GM15510 (cell line): ENCODE results near the gene THY1.

ENCODE experiments used
- POLR2A ChIP-seq: IDR thresholded peaks from 3 replicates; pipeline ENCODE4 v1.6.1; 2011; ENCODE audit warnings: borderline replicate concordance; ENCODE audit not compliant: insufficient read length; ENCODE audit errors: extremely low read depth

The THY1 gene

DNA sequence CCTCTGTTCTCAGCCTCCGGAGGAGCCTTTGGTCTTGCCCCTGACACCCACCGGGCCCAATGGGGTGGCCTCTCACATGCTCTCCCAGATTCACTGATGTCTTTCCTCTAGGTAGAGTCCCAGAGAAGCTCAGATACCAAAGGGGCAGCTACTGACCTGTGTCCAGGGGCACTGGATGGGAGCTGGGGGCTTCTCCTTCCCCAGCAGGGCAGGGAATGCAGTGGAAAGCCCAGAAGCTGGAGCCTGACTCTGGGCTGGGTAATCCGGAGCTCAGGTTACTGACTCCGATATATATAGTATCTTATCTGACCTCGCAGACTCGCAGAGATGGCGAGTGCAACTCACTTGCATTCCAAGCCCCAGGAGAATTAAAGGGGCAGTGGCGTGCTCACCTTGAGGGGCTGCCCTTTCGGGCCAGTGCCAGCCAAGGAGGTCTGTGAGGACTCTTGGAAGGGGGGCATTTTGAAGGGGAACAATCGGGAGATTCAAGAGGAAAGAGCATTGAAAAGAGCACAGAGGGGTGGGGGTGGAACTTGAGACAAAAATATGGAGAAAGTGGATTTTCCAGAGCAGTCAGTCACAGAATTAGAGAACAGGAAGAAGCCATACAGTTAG lies 44.0 kb downstream of the THY1 start:
- TF ChIP-seq POLR2A, result no peak

DNA sequence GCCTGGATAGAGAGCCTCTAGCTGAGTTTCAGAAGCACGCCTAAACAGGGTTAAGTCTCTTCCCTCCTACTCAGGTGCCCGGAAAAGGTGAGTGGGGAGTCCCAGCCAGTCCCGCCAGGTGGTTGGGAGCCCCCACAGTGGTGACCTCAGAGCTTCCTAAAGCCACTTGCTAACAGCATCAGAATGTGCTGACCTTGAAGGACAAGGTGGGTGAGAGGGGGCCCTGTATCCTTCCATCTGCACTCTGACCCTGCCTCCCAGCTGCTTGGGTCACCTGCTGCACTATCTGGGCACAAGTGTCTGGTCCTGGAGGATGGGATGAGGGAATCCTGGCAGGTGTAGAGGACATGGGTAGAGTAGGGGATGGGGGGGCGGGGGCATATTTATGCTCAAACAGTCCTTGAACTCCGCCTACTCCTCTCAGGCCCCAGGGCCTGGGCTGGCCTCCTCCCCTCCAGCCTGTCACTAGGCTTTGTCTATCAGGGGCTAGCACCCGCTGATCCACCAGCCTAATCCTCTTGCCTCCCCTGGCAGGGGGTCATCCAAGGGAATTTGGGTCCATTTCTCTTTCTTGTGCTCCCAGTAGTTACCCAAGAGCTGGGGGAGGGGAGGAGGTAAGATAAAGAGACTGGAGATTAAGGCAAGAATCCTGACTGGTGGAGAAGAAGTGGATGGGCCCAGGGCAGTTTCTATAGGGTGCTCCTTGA lies 44.9 kb downstream of the THY1 start:
- no peak for TF ChIP-seq POLR2A

DNA sequence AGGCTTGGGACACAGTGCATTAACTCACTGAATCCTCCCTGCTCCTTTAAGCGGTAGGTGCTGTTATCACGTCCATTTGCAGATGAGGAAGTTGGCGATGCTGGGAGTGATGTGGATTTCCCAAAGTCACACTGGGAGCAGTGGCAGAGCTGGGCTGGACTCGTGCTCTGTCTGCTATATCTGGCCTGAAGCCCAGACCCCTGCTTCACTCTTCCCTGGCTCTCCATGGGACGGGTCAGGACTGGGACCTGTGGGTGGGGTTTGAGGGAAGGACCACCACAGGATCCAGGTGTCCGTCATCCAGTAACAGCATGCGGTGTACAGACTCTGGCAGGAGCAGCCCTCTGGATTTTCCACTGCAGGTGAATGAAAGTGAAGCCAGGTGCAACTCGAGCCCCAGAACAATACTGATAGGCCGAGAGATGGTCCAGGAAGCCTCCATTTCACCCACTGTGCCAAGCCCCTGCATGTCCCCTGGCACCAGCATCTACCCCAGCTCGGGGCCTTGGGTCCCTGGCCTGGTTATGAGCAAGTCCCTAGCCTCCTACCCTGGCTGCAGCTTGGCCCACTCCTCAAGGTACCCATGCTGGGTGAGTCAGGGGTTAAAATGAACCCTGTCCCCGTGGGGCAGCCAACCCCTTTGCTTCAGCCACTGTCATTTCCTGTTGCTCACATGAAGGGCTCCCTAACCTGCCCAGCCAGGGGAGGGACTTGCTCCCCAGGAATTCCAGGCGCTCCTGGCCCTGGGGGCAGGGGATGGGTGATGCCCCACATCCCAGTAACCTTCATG lies 45.7 kb downstream of the THY1 start:
- no peak for TF ChIP-seq POLR2A

DNA sequence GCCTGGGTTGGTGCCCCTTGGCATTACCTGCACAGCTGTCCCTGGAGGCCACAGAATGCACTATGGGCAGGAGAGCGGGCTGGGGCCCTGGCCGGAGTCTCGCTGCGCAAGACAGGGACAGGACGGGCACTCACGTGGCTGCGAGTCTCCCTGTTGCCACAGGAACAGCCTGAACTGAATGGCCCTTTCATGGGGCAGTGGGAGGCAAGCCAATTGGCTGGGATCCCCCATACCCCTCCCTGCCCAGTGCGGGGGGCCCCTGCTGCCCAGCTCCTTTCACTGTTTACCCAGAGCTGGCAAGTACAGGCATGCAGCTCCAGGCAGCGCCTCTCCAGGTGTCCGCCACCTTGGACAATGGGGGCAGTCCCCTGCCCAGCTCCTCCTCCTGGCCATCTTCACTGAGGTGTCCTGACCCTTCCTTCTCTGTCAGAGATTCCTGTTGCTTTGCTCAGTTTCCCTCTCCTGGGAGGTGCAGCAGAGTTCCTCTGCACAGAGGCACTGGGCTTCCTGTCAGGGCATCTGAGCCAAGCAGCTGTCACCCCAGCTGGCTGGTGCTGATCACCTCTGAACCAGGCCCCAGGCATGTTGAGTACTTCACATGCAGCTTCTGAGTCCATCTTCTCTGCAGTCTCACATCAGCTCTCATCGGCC lies 46.6 kb downstream of the THY1 start:
- no peak for TF ChIP-seq POLR2A

DNA sequence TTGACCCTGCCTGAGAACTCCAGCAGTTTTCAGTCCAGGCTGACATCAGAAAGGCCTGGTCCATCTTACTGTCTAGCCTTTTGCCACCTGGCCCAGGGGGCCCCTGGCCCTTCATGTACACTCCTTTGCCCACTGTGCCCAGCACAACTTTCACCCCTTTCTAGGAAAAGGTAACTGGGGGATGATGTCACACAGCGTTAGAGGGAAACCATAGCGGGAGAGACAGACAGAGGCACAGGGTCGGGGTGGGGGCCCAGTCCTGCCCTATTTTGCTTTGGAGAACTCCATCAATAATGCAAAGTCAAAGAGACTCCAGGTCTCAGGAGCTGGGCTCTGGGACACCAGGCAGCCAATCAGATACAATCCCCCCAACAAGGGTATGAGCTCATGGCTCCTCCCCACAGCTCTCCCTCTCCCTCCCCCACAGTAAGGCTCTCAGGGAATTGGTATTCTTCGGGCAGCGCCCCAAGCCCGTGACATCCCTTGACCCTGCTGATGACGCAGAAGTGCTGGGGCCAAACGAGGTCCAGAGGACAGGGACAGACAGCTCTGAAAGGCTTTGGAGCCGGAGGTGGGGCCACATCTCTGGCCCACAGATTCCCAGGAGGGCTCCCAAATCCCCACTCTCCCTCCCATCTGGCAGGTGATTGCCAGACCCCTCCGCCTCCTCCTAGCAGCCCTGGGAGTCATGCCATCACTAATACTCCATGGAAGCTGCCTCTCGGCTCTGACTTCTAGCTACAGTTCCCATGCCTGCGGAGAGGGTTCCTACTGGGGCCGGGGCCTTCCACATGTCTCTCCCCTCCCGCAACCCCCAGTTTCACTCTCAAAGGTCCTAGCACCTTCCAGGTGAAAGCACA lies 47.4 kb downstream of the THY1 start:
- no peak for TF ChIP-seq POLR2A

DNA sequence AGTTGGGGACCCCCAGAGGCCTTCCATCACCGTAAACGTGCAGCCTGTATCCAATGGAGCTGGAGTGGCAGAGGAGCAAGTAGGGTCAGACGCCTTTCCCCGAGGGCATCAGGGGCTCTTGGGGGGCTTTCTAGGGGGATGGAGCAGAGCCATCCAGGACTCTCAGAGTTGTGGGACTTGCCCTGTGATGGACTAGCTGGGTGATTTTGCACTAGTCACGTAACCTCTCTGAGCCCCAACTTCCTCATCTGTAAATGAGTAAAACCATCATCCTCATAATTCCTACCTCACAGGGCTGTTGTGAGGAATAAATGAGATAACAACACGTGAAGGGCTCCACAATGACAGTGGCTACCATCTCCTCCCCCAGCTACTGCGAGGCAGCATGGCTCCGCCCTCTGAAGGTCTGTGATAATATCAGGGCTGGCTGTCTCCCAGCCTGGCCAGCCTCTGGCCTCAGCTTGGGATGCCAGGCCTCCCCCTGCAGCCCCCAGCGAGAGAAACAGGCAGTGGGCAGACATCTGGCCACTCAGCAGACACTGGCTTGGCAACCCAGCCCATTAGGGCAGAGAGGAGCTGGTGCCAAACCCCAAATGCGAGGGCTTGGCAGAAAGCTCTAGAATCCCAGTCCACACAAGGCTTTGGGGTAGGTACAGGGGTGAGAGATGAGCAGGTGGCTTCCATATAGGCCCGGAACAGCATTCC lies 48.2 kb downstream of the THY1 start:
- TF ChIP-seq POLR2A, result no peak

DNA sequence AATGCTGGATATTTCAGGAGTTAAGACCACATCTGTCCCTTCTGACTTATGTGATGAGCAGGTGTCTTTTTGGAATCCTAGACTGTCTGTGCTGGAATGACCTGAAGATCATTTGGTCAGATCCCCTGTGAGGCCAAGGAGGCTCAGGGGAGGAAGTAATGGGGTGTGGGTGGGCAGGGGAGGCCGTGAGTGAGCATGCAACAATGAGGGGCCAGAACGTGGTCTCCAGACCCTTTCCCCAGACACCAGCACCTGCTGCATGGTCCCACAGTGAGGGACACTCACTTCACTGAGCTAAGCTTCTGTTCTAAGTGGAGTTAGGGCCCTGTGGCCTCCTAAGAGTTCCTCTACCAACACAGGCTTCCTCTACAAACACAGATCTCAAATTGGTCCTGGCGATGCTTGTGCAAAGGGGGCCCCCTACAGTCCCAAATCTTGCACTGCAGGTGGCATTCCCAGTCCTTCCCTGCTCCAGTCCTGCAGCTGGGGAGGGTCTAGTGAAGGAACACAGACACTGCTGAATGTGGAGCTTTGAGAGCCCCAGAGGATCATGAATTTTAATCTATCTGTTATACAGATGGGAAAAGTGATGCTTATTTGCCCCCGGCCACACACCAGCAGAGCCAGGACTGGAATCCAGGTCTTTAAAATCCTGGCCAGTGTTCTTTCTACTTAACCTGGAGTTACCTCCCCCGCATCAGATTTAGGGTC lies 48.9 kb downstream of the THY1 start:
- no peak for TF ChIP-seq POLR2A

DNA sequence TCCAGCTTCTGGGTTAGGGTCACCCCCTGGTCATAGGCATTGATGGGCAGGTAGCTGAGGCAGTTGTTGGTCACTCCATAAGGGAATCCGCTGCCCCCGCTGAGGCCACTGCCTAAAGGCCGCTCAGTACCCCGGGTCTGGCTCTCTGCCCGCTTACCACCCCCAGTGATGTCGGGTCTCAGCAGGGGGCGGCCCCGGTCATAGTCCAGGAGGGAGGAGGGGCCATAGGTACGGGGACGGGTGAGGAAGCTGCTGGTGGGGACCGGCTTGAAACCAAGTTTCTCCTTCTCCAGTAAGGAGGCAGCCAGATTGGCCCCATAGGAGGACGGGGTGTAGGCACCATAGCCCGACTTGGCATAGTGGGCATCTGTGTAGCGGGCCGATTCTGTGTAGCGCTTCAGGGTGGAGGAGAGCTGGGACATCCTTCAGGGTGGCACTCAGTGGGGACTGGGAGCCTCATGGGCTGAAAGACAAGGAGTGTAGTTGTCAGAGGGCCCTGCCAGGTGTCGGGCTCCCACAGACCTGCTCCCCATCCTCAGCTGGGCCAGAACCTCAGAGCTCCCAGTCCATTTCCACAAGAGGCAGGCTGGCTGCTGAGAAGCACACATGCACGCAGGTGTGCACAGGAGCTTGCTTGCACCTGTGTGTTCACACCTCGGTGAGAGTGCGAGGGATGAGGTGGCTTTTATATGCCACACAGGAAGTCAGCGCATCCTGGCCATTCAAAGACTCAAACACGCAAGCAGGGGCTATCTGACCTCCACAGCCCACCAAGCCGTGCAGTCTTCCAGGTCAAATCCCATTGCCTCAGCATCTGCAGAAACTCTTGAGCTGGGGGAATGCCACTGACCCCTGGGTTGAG lies 49.7 kb downstream of the THY1 start:
- no peak for TF ChIP-seq POLR2A

DNA sequence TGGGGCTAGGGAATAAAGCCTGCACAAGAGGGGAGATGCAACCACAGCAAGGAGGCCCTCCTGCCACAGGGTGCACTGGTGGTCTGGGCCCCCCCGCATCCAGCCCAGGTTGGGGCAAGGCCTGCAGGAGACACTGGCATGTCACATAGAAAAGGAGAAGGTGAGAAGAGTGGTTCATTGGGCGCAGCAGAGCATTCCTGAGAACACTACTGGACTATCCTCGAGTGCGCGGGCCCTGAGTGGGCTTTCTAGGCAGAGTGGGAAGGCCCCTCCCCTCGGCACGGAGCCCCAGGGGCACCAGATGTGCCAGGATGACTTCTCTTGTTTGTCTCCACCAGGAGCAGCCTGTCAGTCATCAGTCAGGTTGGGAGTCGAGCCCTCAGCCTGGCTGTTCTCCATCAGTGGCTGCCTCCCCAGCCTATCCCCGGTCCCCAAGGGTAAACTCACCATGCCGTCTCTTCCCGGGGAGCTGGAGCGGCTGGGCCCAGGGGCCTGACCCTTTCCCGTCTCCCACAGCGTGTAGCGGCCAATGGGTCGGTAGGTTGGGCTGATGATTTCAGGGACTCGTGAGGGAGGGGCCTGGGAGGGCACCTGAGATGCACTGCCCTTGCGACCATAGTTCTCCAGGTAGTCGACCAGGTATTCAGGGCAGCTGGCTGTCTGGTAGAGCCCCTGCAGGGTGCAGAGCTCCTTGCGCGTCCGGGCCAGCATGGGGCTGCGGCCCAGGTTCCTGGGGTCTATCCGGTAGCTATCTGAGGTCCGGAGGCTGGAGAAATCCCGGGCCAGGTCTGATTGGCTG lies 50.5 kb downstream of the THY1 start:
- TF ChIP-seq POLR2A, result no peak

DNA sequence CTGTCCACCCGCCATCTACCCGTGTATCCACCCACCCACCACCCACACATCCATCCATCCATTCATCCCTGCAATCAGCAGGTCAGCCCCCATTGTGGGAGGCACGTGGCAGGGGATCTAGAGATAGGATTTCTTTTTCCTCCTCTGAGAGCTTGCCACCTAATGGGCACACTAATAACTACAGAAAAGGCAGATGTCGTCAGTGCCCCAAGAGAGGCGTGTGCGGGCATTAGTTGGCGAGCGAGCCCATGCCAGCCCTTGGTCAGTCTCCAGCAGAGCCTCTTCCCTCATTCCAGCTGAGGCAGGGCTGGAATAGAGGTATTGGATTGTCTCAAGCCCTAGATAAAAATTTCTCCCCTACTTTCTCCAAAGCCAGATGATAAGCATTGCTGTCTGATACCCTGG lies 51.2 kb downstream of the THY1 start:
- no peak for TF ChIP-seq POLR2A

DNA sequence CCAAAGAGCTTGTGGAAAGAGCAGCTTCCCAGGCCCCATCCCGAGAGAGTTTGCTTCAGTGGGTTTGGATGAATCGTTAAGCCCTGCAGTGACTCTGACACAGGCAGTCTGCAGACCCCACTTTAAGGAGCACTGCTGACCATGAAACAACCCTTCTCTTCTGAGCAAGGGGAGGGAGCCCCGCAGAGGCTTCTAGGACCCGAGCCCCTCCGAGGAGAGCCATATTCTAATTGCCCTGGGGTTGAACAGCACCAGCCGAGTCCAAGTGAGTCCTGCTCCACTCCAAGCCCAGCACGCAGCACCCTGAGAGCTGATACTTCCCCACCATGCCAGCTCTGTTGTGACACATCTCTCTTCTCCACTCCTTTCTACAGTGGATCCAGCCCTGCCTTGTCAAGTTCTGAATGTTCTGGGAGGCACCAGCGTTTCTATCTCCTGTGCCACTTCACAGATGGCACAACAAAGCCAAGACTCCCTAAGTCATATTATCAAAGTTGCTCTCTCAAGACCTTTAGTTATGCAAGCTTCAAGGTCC lies 51.8 kb downstream of the THY1 start:
- TF ChIP-seq POLR2A, result no peak

DNA sequence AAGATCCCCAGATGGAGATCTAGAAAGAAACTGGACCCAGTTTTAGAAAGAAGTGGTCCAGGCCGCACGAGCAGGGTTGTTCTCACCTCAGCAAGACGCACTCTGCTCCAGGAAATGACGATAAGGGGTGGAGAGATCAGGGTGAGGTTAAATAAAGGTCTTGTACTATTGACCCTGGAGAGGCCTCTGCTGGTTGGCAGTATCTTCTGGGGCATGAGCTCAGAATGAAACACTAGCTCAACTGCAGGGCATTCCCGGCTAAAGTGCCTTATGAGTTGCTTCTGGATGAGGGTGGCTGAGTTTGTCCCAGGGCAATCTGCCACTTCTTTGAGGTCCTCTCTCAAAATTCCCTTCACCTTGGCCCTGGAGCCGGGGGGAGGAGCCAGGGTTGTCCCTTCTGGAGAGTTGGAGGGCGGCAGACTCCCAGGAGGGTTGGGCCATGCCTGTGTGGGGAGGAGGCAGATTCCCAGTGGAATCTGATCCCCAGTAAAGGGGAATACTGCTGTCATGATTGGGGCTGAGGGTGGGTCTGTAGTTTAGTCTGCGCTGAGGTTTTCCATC lies 52.4 kb downstream of the THY1 start:
- no peak for TF ChIP-seq POLR2A
